Colonic mucosa (tissue), 4 donors: ENCODE results near the gene CCDC88C. TPM values are rescaled to one million over a fixed set of nuclear protein-coding genes. Genes with fewer than 3 reads are reported as not detected.

ENCODE experiments used
- DNase-seq: peaks from one replicate; pipeline ENCODE4 v3.0.0-alpha.2; 2020
- H3K27ac ChIP-seq: fragments of 200-600 bp; one replicate; pipeline ENCODE4 v1.8.0; 2021
- H3K27me3 ChIP-seq: fragments of 200-600 bp; one replicate; pipeline ENCODE4 v1.8.0; 2021
- H3K36me3 ChIP-seq: fragments of 200-600 bp; one replicate; pipeline ENCODE4 v1.8.0; 2021
- H3K4me1 ChIP-seq: fragments of 200-600 bp; one replicate; pipeline ENCODE4 v1.8.0; 2021; ENCODE audit warnings: mild to moderate bottlenecking
- H3K4me3 ChIP-seq: fragments of 200-600 bp; one replicate; pipeline ENCODE4 v1.8.0; 2021
- H3K9ac ChIP-seq, 2 donors: one replicate each; pipeline ENCODE4 v1.7.0; 2013; ENCODE audit warnings: control low read depth in 2 of 2, low read depth in 2 of 2, low read length in 2 of 2
- H3K9me3 ChIP-seq: fragments of 200-600 bp; one replicate; pipeline ENCODE4 v1.8.0; 2021
- CTCF ChIP-seq: fragments of 200-600 bp; IDR thresholded peaks from one replicate; pipeline ENCODE4 v1.8.0; 2022; ENCODE audit warnings: antibody characterized with exemption, mild to moderate bottlenecking
- intact Hi-C: fragments of 100-400 bp; cut with DNase I; formaldehyde crosslinking; loops from one replicate; pipeline ENCODE4 v1.14.1; 2022
- total RNA-seq, 2 donors: library from RNA; stranded (reverse); fragmentation: NEBNext Ultra II Directional in 1 of 2; extraction: Animal tissue kit (Norgen Biotek cat#: 25700) in 1 of 2; gene quantifications; one replicate each; pipeline ENCODE4 v1.2.1, GENCODE V29; 2021
- donor health status: healthy.
- donor health status: DM: no; HTN: no; CAD: no.
- donor health status: DM: no; HTN: no; CAD: no.

CCDC88C gene
- total RNA-seq, 2 donors from 2014 or later, result 45.6 to 48.0 TPM

- H3K36me3 ChIP-seq, result peaks cover 6% of the 10 kb centered on the region
- H3K27ac ChIP-seq, result no peak overlapping the region
- intact Hi-C loops, result no loop called here
- H3K9ac ChIP-seq, result no peak overlapping the region
- peaks cover 5% of the 10 kb centered on the region for H3K4me1 ChIP-seq
- H3K4me3 ChIP-seq, result no peak overlapping the region
- no peaks in the 10 kb centered on the region for H3K27me3 ChIP-seq
- no peaks in the 10 kb centered on the region for H3K9me3 ChIP-seq
- no peak for TF ChIP-seq CTCF
- no peak for DNase-seq
Measured at GRCh38 chr14:91272341-91273272, 145.0 kb downstream of the CCDC88C start.

GRCh38 chr14:91271639-91272038 is 146.0 kb downstream of the CCDC88C start:
- Histone ChIP-seq H3K27me3 (no peaks in the 10 kb centered on the region), H3K27ac (no peak overlapping the region), H3K9ac (no peak overlapping the region), H3K9me3 (no peaks in the 10 kb centered on the region), H3K4me3 (no peak overlapping the region), H3K4me1 (peaks cover 5% of the 10 kb centered on the region), H3K36me3 (no peaks in the 10 kb centered on the region)
- intact Hi-C loops, result no loop called here
- no peak for TF ChIP-seq CTCF
- DNase-seq, result no peak

GRCh38 chr14:91270619-91271018 is 147.0 kb downstream of the CCDC88C start:
- Histone ChIP-seq H3K27ac (no peak overlapping the region), H3K4me3 (no peak overlapping the region), H3K4me1 (peaks cover 5% of the 10 kb centered on the region), H3K27me3 (no peaks in the 10 kb centered on the region), H3K36me3 (no peaks in the 10 kb centered on the region), H3K9ac (no peak overlapping the region), H3K9me3 (no peaks in the 10 kb centered on the region)
- TF ChIP-seq CTCF, result no peak
- intact Hi-C loops, result no loop called here
- DNase-seq, result no peak

- Histone ChIP-seq H3K27ac (no peak overlapping the region), H3K9ac (peak overlapping the region in 1 of 2 donors; percentile 40), H3K27me3 (peaks cover under 1% of the 10 kb centered on the region), H3K4me3 (no peak overlapping the region), H3K9me3 (no peaks in the 10 kb centered on the region), H3K36me3 (no peaks in the 10 kb centered on the region), H3K4me1 (peaks cover 5% of the 10 kb centered on the region)
- intact Hi-C loops, result no loop called here
- DNase-seq, result no peak
- no peak for TF ChIP-seq CTCF
Measured at GRCh38 chr14:91270188-91270587, 147.4 kb downstream of the CCDC88C start.

- peak overlapping the region; percentile 9 for H3K4me3 ChIP-seq
- H3K9me3 ChIP-seq, result no peaks in the 10 kb centered on the region
- peak overlapping the region in 1 of 2 donors; percentile 40 for H3K9ac ChIP-seq
- TF ChIP-seq CTCF, result no peak
- H3K27ac ChIP-seq, result no peak overlapping the region
- no peak for DNase-seq
- peaks cover 5% of the 10 kb centered on the region for H3K4me1 ChIP-seq
- intact Hi-C loops, result no loop called here
- H3K36me3 ChIP-seq, result no peaks in the 10 kb centered on the region
- H3K27me3 ChIP-seq, result peaks cover 3% of the 10 kb centered on the region
Measured at GRCh38 chr14:91269076-91269991, 148.3 kb downstream of the CCDC88C start.
